ENCODE results near the gene NSFL1C.

GRCh38 chr20:1403624-1404023 is 63.0 kb downstream of the NSFL1C start:
- TF ChIP-seq CTCF (conservative IDR thresholded peaks at IDR 0.05; ENCODE audit: low read length) = no peak
- no peak for TF ChIP-seq EZH2phosphoT487 (IDR thresholded peaks at IDR 0.05; ENCODE audit: borderline replicate concordance, low read depth, low read length)

Data from OCI-LY7 (cell line).